Right lung (tissue), 5 donors: Measurements from ENCODE around the gene GARS1. TPM values are rescaled to one million over a fixed set of nuclear protein-coding genes. Genes with fewer than 3 reads are reported as not detected.
"Not testable (repeated sequence)": the region's sequence is repeated elsewhere in the genome, so short reads cannot be mapped to it uniquely, and the experiment has no call there.

ENCODE experiments used
- DNase-seq, 2 donors: peaks; one replicate each; pipeline ENCODE4 v3.0.0-alpha.2; 2013
- polyA plus RNA-seq, 5 donors: library from polyadenylated mRNA; unstranded; fragments of 120-200 nt; gene quantifications; one replicate each; pipeline versions ENCODE4 v1.2.1 to v1.2.3, GENCODE V29; 2013; ENCODE audit warnings: inconsistent platforms in 1 of 5, low replicate concordance in 1 of 5; ENCODE audit not compliant: insufficient read length in 5 of 5, insufficient read depth in 1 of 5

The GARS1 gene
- polyA plus RNA-seq, 5 donors, result 68.0 to 82.9 (median 71.4) TPM

GRCh38 chr7:30617359-30617758 is 22.7 kb downstream of the GARS1 start:
- no peak for DNase-seq

DNA sequence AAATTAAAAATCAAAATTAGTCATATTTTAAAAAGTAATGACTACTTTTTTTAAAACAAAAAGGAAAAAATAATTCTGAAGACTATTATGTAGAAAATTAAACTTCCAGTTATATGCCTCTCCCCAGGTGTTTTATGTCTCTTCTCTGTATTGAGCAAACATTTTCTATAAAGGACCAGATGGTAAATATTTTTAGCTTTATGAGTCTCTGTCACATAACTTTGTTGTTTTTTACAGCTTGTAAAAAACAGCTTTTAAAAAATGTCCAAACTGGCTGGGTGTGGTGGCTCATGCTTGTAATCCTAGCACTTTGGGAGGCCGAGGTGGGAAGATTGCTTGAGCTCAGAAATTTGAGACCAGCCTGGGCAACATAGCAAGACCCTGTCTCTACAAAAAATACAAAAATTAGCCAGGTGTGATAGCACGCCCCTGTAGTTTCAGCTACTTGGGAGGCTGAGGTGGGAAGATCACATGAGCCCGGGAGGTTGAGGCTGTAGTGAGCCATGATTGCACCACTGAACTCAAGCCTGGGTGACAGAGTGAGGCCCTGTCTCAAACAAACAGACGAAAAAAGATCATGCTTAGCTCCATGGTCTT is 23.5 kb downstream of the GARS1 start:
- no peak for DNase-seq

- DNase-seq, result no peak
Measured at GRCh38 chr7:30618961-30619360, 24.3 kb downstream of the GARS1 start.

DNA sequence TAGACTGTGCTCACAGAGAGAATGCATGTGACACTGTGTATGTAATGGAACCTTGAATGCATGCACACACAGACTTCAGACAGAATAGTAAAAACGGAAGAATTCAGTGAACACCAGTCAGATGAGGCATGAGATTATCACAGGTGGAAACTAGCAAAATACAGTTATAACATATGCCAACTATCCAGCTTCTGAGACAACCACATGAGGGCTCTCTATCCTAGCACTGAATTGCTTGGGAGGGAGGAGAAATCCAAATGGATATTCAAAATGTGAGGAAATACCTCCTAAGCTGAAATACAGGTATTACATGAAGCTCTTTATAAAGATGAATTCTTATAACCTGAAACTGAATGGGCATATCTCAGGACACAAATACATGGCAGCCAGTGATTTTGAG is 30.6 kb downstream of the GARS1 start:
- no peak for DNase-seq

DNA sequence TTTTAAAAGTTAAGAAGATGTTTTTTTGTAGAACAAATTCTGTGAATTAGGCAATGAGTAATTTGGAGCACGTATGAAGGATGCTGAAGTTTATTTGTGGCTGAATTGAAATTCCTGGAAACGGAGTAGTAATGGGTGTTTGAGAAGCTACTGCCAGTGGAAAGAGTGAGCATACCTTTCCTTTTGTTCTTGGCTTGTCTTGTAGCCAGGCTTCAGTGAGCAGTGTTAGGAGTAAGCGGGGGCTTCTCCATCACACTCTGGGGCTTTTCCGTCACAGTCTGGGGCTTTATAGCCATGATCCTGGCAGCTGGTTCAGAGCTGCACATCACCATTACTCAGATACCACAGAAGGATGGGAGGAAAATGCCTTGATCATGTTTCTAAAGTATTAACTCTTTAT is 32.3 kb downstream of the GARS1 start:
- DNase-seq, result no peak

DNA sequence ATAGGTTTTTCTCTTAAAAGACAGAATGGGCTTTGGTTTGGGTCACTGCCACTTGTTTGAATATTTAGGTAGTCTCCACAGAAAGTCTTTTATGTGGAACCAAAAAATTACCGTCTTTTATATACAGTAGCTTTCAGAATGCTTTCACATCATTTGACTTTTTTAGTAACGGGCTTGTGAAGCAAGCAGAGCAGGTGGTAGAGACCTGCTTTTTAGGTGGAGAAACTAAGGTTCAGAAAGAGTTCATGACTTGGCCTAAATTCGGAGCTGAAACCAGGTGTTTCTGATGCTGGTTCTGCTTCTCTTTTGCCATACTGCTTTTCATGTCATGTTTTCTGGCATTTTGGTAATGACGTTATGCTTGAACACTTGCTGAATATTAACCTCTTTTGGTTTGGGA is 36.3 kb downstream of the GARS1 start:
- DNase-seq, result no peak

DNA sequence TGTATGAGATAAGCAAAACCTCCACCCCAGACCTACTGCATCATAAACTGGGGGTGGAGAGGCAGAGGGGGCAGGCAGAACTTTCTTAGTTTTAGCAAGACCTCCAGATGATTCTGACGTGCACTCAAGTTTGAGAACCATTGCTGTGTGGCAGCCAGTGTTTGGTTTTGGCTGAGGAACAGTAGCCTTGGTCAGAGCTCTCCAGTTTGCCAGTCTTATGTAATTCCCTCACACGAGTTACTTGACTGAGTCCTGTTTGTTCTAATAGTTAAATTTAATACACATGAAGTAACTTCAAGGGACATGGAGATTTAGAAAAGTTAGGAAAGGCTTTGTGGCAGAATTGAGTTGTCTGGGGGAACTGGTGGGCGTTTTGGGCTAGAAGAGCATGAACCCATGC is 38.5 kb downstream of the GARS1 start:
- DNase-seq, result no peak

GRCh38 chr7:30634193-30634626 is 39.5 kb downstream of the GARS1 start:
- DNase-seq, result no peak

DNA sequence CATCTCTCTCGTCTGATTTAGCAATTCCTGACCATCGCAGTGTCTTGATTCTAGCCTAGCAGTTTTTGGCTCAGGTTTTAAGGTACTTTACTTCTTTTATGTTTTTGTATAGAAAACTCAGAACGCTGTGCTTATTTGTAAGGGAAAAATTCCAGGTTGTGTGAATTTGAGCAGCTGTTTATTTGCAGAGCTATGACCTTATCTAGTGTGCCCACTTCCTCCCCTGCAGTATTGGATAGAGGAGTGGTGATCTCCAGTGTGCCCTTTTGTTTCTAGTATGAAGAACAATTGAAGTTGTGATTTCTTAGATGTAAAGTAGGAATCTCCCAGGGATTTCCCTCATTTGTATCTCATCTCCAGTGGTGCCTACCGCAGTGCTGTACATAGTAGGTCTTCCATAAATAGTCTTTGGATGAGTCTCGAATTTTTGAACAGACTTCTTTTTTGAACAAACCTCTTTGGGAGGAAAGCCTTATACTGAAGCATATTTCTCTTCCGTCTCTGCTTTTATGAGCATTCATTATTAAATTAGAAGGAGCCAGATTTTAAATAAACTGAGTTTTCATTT is 40.0 kb downstream of the GARS1 start:
- no peak for DNase-seq

- peak; percentile 2 to 3 for DNase-seq
Measured at GRCh38 chr7:30635798-30636197, 41.1 kb downstream of the GARS1 start.

DNA sequence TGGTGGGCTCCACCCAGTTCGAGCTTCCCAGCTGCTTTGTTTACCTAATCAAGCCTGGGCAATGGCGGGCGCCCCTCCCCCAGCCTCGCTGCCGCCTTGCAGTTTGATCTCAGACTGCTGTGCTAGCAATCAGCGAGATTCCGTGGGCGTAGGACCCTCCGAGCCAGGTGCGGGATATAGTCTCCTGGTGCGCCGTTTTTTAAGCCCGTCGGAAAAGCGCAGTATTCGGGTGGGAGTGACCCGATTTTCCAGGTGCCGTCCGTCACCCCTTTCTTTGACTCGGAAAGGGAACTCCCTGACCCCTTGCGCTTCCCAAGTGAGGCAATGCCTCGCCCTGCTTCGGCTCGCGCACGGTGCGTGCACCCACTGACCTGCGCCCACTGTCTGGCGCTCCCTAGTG is 47.6 kb downstream of the GARS1 start:
- DNase-seq, result not testable (repeated sequence)

- no peak for DNase-seq
Measured at GRCh38 chr7:30642789-30643188, 48.1 kb downstream of the GARS1 start.

DNA sequence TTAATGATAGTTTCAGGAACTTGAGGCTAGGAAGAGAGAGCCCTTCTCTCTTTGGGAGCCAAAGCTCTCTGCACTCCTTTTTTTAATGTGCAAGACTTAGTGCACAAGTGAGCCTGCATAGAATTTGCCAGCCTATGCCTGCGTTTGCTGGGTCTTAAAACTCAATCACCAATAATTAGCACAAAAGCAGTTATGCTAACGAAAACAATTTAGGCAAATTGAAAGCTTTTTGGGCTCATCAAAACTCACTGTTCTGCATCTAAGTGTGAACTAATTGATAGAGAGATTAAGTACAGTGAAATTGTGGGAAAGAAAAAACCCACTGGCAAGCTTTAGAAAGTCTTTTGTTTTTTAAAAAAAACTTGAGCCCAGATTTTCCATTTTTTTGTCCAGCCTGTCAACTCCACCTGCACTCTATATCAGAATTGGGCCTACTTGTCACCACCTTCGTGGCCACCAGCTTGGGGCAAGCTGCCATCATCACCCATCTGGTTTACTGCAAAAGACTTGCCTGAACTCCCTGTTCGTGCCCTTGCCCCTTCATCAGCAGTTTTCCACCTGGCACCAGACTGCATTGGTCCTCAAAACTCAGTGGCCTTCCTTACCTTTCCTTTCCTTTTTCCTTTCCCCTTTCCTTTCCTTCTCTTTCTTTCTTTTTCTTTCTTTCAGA is 49.7 kb downstream of the GARS1 start:
- DNase-seq, result no peak

DNA sequence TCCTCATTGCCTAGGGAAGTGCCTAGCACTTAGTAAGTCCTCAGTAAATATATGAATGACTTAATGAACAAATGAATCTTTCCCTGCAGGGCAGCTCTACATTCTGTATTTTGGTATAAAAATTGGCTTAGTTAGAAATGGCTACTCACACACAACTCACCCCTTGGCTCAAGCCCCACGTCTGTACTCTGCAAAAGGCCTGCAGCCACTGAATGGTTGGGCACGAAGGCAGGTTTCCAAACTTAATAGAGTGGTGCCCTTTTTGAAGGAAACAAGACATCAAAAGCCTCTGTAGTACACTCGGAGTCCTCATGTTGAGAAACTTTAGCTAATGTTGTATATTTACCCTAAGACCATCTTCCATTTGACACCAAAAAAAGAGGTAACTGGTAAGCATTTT is 51.0 kb downstream of the GARS1 start:
- DNase-seq, result no peak

DNA sequence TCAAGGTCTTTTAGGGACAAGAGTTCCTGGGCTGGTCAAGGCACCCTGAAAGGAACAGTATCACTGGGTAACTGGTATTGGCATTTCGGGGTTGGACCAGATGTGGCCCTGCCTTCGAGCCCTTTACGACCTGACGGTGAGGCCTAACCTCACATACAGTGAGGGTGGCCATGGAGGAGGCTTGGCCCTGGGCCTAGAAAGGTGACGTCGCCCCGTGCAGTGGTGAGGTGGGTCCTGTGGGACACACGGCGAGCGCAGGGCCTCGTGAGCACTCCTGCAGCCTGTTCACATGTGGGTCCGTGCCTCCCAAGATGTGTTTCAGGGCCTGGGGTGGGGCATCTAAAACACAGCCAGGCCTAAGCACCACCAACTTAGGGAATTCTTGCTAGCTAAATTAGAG is 51.5 kb downstream of the GARS1 start:
- no peak for DNase-seq

DNA sequence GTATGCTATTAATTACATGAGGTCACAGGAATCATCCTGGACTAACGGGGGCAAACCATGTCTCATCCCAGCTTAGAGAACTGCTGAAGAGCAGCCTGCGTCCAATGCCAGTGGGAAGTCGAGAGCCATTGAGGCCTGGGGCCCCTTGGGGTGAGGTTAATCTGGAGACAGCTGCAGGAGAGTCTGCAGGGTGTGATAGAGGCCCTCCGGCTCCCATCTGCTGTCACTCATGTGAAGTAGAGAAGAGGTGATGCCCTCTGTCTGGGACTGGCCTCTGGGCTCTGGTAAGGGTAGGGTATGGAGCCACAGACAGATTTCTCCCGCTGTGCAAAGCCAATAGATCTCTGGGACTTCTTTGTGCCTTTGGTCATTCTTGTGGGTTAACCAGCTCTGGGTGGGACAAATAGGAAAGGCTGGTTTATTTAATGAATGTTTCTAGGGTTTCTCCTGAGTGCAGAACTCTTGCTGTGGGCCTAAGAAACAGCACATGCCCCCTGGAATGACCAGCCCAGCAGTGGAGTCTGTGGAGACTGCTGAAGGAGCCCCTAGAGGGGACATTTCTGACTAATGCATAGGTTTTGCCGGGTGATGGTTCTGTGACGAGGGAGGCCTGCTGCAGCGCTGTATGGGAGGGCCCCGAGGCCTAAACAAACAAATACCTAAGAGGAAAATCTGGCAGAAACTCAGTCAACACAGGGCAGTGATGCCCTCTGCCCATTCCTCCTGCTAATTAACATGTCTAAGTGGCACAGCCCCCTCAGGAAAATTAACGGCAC is 53.1 kb downstream of the GARS1 start:
- DNase-seq, result no peak

- no peak for DNase-seq
Measured at GRCh38 chr7:30648744-30649540, 54.3 kb downstream of the GARS1 start.

- no peak for DNase-seq
Measured at GRCh38 chr7:30649717-30650420, 55.2 kb downstream of the GARS1 start.

GRCh38 chr7:30650421-30650808 is 55.7 kb downstream of the GARS1 start:
- no peak for DNase-seq

DNA sequence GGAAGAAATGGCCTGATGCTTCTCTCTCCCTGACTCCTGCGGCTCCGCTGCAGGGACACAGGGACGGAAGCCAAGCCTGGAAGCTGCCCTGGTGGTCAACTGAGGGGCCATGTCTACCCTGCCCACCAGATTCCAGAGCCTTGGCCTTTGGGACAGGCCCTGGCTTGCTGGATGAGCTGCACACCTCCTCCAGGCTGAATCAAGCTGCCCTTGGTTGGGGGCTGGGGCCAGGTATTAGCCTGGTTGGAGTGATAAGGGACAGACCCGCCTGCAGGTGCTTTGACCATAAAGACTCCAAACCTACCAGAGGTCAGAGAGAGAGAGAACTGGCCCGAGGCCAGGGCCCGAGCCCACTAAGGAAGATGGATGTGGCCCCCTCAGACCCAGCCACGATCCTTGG is 57.5 kb downstream of the GARS1 start:
- DNase-seq, result no peak
